Activated naive CD4-positive, alpha-beta T cell treated with anti-CD3 and anti-CD28 coated beads for 36 hours (primary cell): ENCODE results near the gene ANAPC15. TPM values are rescaled to one million over a fixed set of nuclear protein-coding genes. Genes with fewer than 3 reads are reported as not detected.

Source experiments
- CTCF ChIA-PET: fragments of 350-600 bp; sonication (Branson Sonifier 250); formaldehyde crosslinking; loops from one replicate; lab custom pipeline; 2021; ENCODE audit warnings: antibody characterized with exemption; lab: Charles Lee
- DNase-seq: peaks from one replicate; pipeline ENCODE4 v3.0.0-alpha.2; 2020
- H3K27ac Mint-ChIP-seq: one replicate; pipeline ENCODE4 v1.8.0; 2021; ENCODE audit warnings: mild to moderate bottlenecking, mixed read lengths
- H3K27me3 Mint-ChIP-seq: one replicate; pipeline ENCODE4 v1.8.0; 2021; ENCODE audit warnings: low read depth, mixed read lengths
- H3K36me3 Mint-ChIP-seq: one replicate; pipeline ENCODE4 v1.8.0; 2021; ENCODE audit warnings: low read depth, mixed read lengths
- H3K4me1 Mint-ChIP-seq: one replicate; pipeline ENCODE4 v1.8.0; 2021; ENCODE audit warnings: low read depth, mixed read lengths
- H3K4me3 Mint-ChIP-seq: one replicate; pipeline ENCODE4 v1.8.0; 2021; ENCODE audit warnings: mild to moderate bottlenecking, moderate library complexity, mixed read lengths
- H3K9me3 Mint-ChIP-seq: one replicate; pipeline ENCODE4 v1.8.0; 2021; ENCODE audit warnings: mixed read lengths
- intact Hi-C: fragments of 100-400 bp; cut with micrococcal nuclease; formaldehyde crosslinking; loops from one replicate; pipeline ENCODE4 v1.15.1; 2023
- total RNA-seq, 2 experiments: library from RNA; stranded (reverse); gene quantifications; one replicate each; pipeline ENCODE4 v1.2.3, GENCODE V29; 2021

ANAPC15 gene
- total RNA-seq, 2 experiments from 2014 or later = 69.1 to 70.3 TPM

GRCh38 chr11:72081821-72082453, 30.6 kb downstream of the ANAPC15 start:
- Mint-ChIP-seq H3K36me3 (peaks cover 6% of the 10 kb centered on the region), H3K4me1 (peaks cover 36% of the 10 kb centered on the region), H3K27me3 (no peaks in the 10 kb centered on the region), H3K4me3 (peak overlapping the region; percentile 88), H3K27ac (peak overlapping the region; percentile 90), H3K9me3 (no peaks in the 10 kb centered on the region)
- intact Hi-C loops = loop anchor here (2.0 to 10.0 kb wide), 3 partner anchors 57 to 1061 kb away; partner anchors contain the start of genes ATG16L2 and FCHSD2
- CTCF ChIA-PET = interaction anchor here (0.6 to 2.2 kb wide), 10 partner anchors 9 to 1843 kb away, joined by 3 to 22 read pairs (median 4); no protein-coding TSS in a partner anchor
- DNase-seq = no peak

GRCh38 chr11:72081184-72081644, 31.3 kb downstream of the ANAPC15 start:
- CTCF ChIA-PET = interaction anchor here (1.3 to 2.2 kb wide), 6 partner anchors 10 to 58 kb away, joined by 4 to 22 read pairs (median 7); no protein-coding TSS in a partner anchor
- no peaks in the 10 kb centered on the region for H3K9me3 Mint-ChIP-seq
- H3K36me3 Mint-ChIP-seq = peaks cover 6% of the 10 kb centered on the region
- no peaks in the 10 kb centered on the region for H3K27me3 Mint-ChIP-seq
- peak overlapping the region; percentile 88 for H3K4me3 Mint-ChIP-seq
- intact Hi-C loops = loop anchor here (2.0 to 10.0 kb wide), 3 partner anchors 56 to 1062 kb away; partner anchors contain the start of genes ATG16L2 and FCHSD2
- no peak for DNase-seq
- peak overlapping the region; percentile 90 for H3K27ac Mint-ChIP-seq
- peaks cover 37% of the 10 kb centered on the region for H3K4me1 Mint-ChIP-seq

GRCh38 chr11:72080326-72081183, 31.9 kb downstream of the ANAPC15 start, which contains the start of the genes LRRC51 and NUMA1:
Gene LRRC51, plus strand, starts transcription at chr11:72080850. Its CDS starts 8,234 bp downstream, at chr11:72089084.
Gene NUMA1, minus strand, starts transcription at chr11:72080542. Its CDS starts 44,599 bp downstream, at chr11:72035943.
- H3K27me3 Mint-ChIP-seq = no peaks in the 10 kb centered on the region
- peak; percentile 100 for DNase-seq
- H3K9me3 Mint-ChIP-seq = no peaks in the 10 kb centered on the region
- H3K4me3 Mint-ChIP-seq = peak within 1 kb of the TSS; percentile 88
- H3K27ac Mint-ChIP-seq = peak within 1 kb of the TSS; percentile 90
- CTCF ChIA-PET = interaction anchor here (0.6 to 2.2 kb wide), 5 partner anchors 10 to 55 kb away, joined by 3 to 22 read pairs (median 4); no protein-coding TSS in a partner anchor
- intact Hi-C loops = loop anchor here (1.0 to 10.0 kb wide), 11 partner anchors 8 to 1062 kb away; partner anchors contain the start of genes ANAPC15, ATG16L2, CLPB and FCHSD2
- peaks cover 6% of the 10 kb centered on the region for H3K36me3 Mint-ChIP-seq
- H3K4me1 Mint-ChIP-seq = peaks cover 37% of the 10 kb centered on the region

GRCh38 chr11:72079819-72080325, 32.6 kb downstream of the ANAPC15 start:
- peaks cover 6% of the 10 kb centered on the region for H3K36me3 Mint-ChIP-seq
- CTCF ChIA-PET = interaction anchor here (0.6 to 1.9 kb wide), 3 partner anchors 13 to 55 kb away, joined by 3 to 10 read pairs (median 3); no protein-coding TSS in a partner anchor
- no peaks in the 10 kb centered on the region for H3K27me3 Mint-ChIP-seq
- H3K4me3 Mint-ChIP-seq = peak overlapping the region; percentile 88
- peak overlapping the region; percentile 90 for H3K27ac Mint-ChIP-seq
- H3K4me1 Mint-ChIP-seq = peaks cover 37% of the 10 kb centered on the region
- no peaks in the 10 kb centered on the region for H3K9me3 Mint-ChIP-seq
- no peak for DNase-seq
- intact Hi-C loops = loop anchor here (1.0 to 10.0 kb wide), 11 partner anchors 8 to 1063 kb away; partner anchors contain the start of genes ANAPC15, ATG16L2, CLPB and FCHSD2

GRCh38 chr11:72078477-72078876, 34.0 kb downstream of the ANAPC15 start:
- Mint-ChIP-seq H3K27me3 (no peaks in the 10 kb centered on the region), H3K9me3 (no peaks in the 10 kb centered on the region), H3K4me1 (peaks cover 37% of the 10 kb centered on the region), H3K4me3 (peak overlapping the region; percentile 88), H3K27ac (peak overlapping the region; percentile 27), H3K36me3 (peaks cover 12% of the 10 kb centered on the region)
- CTCF ChIA-PET = interaction anchor here (0.6 to 1.9 kb wide), 4 partner anchors 10 to 53 kb away, joined by 3 to 10 read pairs (median 6); no protein-coding TSS in a partner anchor
- no peak for DNase-seq
- intact Hi-C loops = no loop called here

- Mint-ChIP-seq H3K4me1 (peaks cover 39% of the 10 kb centered on the region), H3K36me3 (peaks cover 18% of the 10 kb centered on the region), H3K27ac (no peak overlapping the region), H3K9me3 (no peaks in the 10 kb centered on the region), H3K27me3 (no peaks in the 10 kb centered on the region), H3K4me3 (no peak overlapping the region)
- no peak for DNase-seq
- intact Hi-C loops = no loop called here
- CTCF ChIA-PET = interaction anchor here (1.2 kb wide), 1 partner anchor 53 kb away, joined by 3 read pairs; no protein-coding TSS in a partner anchor
These were observed 36.7 kb downstream of the ANAPC15 start for GRCh38 chr11:72075756-72076155.

GRCh38 chr11:72075109-72075508, 37.4 kb downstream of the ANAPC15 start:
- peaks cover 20% of the 10 kb centered on the region for H3K36me3 Mint-ChIP-seq
- no peaks in the 10 kb centered on the region for H3K9me3 Mint-ChIP-seq
- H3K27me3 Mint-ChIP-seq = no peaks in the 10 kb centered on the region
- no peak overlapping the region for H3K27ac Mint-ChIP-seq
- intact Hi-C loops = no loop called here
- peaks cover 42% of the 10 kb centered on the region for H3K4me1 Mint-ChIP-seq
- no peak for DNase-seq
- H3K4me3 Mint-ChIP-seq = no peak overlapping the region
- CTCF ChIA-PET = interaction anchor here (3.3 kb wide), 1 partner anchor 50 kb away, joined by 18 read pairs; no protein-coding TSS in a partner anchor

GRCh38 chr11:72072348-72072747, 40.1 kb downstream of the ANAPC15 start:
- H3K27ac Mint-ChIP-seq = no peak overlapping the region
- CTCF ChIA-PET = interaction anchor here (0.5 to 3.3 kb wide), 4 partner anchors 18 to 80 kb away, joined by 3 to 18 read pairs (median 4); no protein-coding TSS in a partner anchor

GRCh38 chr11:72070491-72070890, 42.0 kb downstream of the ANAPC15 start:
- H3K27me3 Mint-ChIP-seq = no peaks in the 10 kb centered on the region
- CTCF ChIA-PET = no interaction called here
- intact Hi-C loops = no loop called here
- no peak for DNase-seq
- peaks cover 38% of the 10 kb centered on the region for H3K4me1 Mint-ChIP-seq
- H3K27ac Mint-ChIP-seq = no peak overlapping the region
- no peak overlapping the region for H3K4me3 Mint-ChIP-seq
- no peaks in the 10 kb centered on the region for H3K9me3 Mint-ChIP-seq
- H3K36me3 Mint-ChIP-seq = peaks cover 26% of the 10 kb centered on the region

More at GRCh38 chr11:72072348-72072747, 40.1 kb downstream of the ANAPC15 start:
- Mint-ChIP-seq H3K4me3 (no peak overlapping the region), H3K9me3 (no peaks in the 10 kb centered on the region), H3K27me3 (no peaks in the 10 kb centered on the region), H3K36me3 (peaks cover 25% of the 10 kb centered on the region), H3K4me1 (peaks cover 42% of the 10 kb centered on the region)
- intact Hi-C loops = loop anchor here (1.0 kb wide), 1 partner anchor 8 kb away; the partner anchor contains the start of genes LRRC51 and NUMA1
- DNase-seq = peak; percentile 22

GRCh38 chr11:72069787-72070251, 42.7 kb downstream of the ANAPC15 start:
- Mint-ChIP-seq H3K27me3 (no peaks in the 10 kb centered on the region), H3K4me1 (peaks cover 38% of the 10 kb centered on the region), H3K27ac (no peak overlapping the region), H3K36me3 (peaks cover 26% of the 10 kb centered on the region), H3K9me3 (no peaks in the 10 kb centered on the region), H3K4me3 (no peak overlapping the region)
- CTCF ChIA-PET = no interaction called here
- peak; percentile 12 for DNase-seq
- intact Hi-C loops = no loop called here

- no peak overlapping the region for H3K27ac Mint-ChIP-seq
- CTCF ChIA-PET = interaction anchor here (1.0 to 1.8 kb wide), 3 partner anchors 9 to 45 kb away, joined by 3 to 5 read pairs (median 4); no protein-coding TSS in a partner anchor
- intact Hi-C loops = no loop called here
- H3K4me1 Mint-ChIP-seq = peaks cover 38% of the 10 kb centered on the region
- H3K36me3 Mint-ChIP-seq = peaks cover 25% of the 10 kb centered on the region
- H3K4me3 Mint-ChIP-seq = no peak overlapping the region
- H3K9me3 Mint-ChIP-seq = no peaks in the 10 kb centered on the region
- DNase-seq = no peak
- H3K27me3 Mint-ChIP-seq = no peaks in the 10 kb centered on the region
These were observed 43.3 kb downstream of the ANAPC15 start for GRCh38 chr11:72069200-72069599.
